DMS 273 (cell line): Measurements from ENCODE around the gene PPP1R9A.

Experiments used
- DNase-seq: peaks from one replicate; lab custom pipeline; 2025; ENCODE audit not compliant: unreplicated experiment; lab: John Stamatoyannopoulos, UW

The PPP1R9A gene

DNA sequence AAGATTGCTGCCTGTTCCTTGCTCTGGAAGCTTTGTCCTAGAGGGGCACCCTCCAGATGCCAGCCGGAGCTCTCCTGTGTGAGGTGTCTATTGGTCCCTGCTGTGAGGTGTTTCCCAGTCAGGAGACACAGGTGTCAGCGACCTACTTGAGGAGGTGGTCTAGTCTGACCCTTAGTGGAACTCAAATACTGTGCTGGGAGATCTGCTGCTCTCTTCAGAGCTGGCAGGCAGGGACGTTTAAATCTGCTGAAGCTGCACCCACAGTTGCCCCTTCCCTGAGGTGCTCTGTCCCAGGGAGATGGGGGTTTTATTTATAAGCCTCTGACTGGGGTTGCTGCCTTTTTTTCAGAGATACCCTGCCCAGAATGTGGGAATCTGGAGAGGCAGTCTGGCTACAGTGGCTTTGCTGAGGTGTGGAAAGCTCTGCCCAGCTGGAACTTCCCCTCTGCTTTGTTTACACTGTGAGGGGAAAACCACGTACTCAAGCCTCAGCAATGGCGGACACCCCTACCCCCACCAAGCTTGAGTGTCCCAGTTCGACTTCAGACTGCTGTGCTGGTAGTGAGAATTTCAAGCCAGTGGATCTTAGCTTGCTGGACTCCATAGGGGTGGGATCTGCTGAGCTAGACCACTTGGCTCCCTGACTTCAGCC lies 119.2 kb downstream of the PPP1R9A start:
- DNase-seq = no peak

DNA sequence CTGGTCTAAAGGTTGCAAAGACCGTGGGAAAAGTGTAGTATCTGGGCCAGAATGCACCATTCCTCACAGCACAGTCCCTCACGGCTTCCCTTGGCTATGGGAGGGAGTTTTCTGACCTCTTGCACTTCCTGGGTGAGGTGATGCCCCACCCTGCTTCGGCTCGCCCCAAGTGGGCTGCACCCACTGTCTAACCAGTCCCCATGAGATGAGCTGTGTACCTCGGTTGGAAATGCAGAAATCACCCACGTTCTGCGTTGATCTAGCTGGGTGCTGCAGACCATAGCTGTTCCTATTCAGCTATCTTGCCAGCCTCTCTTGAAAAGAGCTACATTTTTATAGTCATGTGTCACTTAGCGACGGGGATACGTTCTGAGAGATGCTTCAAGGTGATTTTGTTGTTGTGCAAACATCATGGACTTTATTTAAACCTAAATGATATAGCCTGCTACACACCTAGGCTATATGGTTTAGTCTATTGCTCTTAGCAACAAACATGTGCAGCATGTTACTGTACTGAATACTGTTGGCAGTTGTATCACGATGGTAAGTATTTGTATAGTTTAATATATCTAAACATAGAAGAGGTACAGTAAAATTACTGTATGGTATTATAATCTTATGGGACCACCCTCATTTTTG lies 120.0 kb downstream of the PPP1R9A start:
- DNase-seq = no peak

DNA sequence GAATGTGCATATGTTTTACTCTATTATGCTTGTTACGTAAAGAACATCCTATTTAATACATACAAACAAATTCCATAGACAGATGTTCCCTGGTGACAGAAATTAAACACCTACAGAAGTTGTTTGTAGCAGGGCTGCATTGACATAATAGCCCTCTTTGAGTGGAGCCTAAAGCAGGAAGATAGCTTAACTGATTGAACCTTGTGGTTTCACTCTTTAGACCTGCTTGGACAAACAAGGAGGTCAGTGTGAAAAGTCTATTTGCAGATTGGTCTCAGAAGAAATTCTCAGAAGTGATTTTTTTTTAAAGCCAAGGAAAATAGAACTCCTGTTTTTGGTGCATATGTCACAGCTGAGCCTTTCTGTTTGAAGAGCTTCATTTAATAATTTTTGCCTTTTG lies 121.3 kb downstream of the PPP1R9A start:
- DNase-seq = peak; percentile 18

DNA sequence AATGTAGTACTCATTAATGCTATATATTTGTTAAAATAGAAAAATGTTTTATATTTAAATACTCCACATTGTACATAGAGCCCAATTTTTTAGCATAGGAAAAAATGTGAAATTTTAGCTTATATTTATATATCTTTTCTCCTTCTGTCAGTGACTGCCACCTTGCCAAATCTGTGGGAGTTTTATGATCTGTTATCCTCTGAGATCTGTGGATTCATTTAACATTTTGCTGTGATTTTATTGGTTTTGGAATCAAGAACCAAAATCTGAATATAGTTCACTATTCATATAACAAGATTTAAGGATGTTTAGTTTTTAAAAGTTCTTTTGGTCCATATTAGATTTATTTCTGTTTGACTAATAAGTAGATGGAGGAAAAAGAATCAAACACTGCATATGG lies 127.9 kb downstream of the PPP1R9A start:
- no peak for DNase-seq

DNA sequence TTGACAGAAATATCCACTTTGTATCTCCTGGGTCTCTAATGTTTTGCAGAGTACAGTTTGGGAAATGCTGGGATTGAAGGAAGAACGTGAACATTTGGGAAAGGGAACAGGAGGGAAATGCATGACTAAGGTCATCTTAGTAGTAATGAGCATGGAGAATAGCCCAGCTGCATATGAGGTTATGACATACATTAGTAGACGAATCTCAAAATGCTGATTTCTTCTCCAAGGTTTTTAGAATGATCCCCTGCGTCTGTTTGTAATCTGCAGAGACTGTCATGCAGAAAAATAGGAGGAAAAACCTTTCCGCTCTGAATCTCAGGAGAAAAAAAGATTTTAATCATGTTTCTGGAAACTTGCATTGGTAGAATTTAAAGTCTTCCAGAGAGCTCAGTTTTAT lies 133.6 kb downstream of the PPP1R9A start:
- no peak for DNase-seq

DNA sequence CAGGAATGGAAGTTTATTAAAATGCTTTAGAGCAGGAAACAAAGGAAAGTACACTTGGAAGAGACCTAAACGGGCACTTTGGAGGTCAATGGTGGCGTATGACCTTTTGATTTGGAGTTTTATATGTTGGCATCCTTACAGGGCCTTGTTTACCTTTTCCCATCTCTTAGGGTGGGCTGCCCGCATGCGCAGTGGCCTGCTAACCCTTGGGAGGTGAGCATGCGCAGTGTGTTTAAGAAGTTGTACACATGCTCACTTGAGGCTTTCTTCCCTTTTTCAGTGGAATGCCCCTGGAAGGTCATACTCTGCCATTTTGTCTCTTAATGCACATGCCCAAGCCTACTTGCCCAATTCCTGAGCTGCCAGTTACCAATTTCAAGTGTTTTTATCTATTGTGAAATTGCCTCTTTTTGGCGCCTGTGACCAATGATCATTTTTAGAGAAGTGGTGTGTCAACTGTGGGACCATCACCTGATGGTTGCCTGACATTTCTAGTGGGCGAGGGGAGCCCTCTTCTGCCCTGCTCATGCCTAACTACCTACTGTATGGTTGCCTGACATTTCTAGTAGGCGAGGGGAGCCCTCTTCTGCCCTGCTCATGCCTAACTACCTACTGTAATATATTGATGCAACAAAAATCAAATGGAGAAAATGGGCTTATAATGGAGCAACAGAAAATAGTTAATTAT lies 138.0 kb downstream of the PPP1R9A start:
- DNase-seq = peak; percentile 44

DNA sequence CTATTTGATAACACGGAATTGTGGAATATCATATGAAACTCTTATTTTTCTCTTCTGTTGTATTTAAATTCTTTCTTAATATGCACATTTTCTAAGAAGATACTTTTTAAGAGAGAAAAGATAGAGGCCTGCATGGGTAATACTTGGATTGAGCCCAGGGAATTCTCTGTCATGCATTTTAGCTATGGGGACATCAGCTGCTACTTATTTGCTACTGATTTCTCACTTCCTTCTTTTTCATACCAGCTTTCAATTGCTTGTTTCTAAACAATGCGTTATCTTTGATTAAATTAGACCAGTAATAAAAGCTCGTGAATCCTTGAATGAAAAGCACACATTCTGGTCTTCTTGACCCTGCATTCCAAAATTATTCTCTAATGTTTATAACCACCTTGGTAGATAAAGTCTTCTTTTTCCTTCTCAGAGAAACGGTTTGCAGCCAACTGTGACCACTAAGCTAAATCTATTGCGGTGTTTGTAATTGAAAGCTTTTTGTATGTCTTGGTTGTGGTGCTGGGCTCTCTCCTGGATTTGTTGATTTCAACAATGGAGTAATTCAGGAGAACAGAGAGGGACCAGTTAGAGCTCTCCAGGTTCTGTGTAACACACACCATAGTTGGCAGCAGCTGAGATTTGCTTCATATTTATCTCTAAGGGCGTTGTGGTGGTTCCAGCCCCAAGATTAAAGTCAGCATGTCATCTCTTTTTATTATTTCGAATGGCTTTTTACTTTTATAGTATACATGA lies 139.3 kb downstream of the PPP1R9A start:
- DNase-seq = no peak

DNA sequence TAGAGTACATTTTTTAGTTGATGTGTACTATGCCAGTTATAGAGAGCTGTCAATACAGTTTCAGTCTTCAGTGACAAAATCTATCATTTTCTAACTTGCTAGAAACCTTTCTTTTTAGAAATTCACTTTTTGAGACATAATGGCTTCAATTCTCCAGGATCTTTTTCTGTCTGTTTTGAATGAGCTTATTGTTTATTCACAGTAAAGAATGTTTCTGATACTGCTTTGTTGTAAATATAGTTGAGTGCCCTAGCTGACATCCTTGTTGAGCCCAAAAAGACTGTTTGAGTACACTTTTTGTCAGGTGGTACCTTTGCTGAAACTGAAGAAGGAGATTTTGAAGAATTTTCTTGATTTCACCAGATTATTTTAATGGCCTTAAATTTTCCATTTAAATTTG lies 139.9 kb downstream of the PPP1R9A start:
- no peak for DNase-seq

DNA sequence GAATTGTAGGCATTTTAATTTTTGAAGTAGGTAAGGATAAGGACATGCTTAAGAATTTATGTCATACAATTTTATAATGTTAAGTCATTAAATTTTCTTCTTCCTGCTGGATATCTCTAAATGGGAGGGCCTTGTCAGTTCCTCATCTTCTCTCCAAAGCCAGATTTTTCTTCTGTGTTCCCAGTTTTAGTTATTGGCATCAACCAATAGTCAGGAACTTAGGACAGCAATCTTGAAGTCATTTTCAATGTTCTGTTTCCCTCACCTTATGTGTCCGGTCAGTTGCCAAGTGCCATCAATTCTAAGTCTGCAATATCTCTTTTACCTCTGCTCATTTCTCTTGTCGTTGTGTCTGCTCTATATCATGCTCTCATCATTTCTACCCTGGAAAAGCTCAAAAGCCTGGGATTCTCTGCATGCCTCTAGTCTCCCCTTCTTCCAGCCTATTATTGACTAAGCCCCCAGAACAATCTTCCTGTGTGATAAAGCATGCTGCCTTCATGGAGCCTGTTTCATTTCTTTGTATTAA lies 145.2 kb downstream of the PPP1R9A start:
- DNase-seq = no peak

DNA sequence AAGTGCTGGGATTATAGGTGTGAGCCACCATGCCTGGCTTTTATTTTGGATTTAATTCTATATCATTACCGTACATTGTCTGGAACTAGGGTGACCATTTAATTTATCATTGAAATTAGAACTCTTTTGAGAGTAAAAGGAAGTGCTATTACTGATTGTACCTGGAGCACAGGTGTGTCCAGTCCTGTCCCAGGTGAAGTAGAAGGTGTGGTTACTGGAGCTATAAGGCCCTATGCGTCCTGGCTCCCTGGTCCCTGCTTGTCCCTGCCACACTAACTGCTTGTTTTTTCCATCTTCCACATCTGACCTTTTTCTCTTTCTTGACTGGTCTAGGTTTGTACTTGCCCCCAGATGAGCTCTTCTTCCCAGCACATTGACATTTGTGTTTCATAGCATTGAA lies 147.0 kb downstream of the PPP1R9A start:
- DNase-seq = no peak

DNA sequence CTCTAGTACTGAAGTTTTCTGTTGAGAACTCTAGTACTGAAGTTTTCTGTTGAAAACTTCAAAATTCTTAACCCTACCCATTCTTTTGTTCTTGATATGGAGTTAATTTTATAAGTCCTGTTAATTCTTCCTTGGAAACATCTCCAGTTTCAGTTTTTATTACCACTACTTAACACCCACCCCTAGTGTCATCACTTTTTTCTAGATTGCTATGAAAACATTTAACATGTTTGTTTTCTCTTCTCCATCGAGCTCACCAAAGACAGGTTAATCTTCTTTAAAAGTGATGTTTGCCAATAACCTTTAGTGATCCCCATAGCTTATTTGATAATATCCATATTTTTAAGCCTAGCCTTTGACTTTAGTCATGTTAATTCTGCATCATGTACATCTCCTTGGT lies 147.9 kb downstream of the PPP1R9A start:
- DNase-seq = no peak

DNA sequence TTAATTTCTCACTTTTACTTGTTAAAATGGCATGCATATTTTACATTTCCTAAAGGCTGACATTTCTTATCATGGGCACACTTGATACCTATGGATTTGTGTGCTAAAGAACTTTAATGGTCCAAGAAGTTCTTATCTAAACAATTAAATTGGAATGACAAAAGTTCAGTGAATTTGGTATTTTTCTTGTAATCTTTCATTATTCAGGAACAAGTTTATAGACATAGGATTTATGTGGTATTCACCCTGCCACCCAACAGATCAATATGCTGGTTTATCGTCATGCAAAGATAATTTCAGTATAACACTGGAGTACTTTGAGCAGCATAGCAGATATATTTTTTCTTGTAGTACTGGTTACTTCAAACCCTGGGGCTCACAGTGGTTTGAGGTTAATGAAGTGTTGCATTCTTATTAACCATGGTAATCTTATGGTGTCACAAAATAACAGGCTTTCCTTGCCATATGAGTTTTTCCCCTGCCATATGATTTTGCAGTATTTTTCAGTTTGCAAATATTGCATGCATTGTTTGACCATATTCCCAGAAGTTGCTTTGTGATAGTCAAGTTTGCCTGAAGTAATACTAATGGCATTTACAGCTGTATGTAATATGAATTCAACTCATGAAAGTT lies 148.8 kb downstream of the PPP1R9A start:
- no peak for DNase-seq

DNA sequence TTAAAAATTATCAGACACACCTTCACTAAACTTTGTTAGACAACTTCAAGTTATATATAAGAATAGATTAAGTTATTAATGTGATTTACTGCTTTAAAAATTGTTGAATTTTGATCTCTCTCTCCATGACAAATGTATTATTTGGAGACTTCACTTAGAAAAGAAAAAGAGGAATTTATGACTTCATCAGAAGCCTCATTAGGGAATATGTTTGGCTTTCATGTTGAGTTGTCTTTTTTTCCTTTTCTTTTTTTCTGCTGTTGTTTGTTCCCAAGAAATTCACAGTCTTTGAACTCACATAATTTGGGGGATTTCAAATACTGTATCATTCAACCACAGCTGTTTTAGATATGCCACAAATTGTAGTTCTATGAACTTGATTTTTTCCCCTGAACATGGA lies 149.5 kb downstream of the PPP1R9A start:
- no peak for DNase-seq

DNA sequence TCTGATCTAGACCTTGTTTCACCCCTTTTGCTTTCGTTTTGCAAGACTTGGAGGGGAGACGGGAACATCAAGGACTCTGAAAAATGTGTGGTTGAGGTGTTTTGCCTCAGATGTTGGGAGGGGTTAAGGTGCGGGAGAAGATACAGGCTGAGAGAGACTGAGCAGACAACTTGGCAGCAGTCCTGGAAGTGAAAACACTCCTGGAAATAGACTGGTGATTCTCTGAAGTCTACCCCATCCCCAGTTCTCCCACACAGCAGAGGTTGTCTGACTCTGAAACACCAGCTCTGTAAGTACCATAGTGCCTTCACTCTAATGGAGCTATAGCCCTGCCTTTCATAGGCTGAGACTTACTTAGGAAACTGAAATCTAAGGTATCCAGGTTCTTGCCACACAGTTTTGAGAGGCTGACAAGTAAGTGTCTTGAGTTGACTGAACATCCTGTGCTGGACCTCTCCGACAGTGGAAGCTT lies 152.5 kb downstream of the PPP1R9A start:
- DNase-seq = no peak

DNA sequence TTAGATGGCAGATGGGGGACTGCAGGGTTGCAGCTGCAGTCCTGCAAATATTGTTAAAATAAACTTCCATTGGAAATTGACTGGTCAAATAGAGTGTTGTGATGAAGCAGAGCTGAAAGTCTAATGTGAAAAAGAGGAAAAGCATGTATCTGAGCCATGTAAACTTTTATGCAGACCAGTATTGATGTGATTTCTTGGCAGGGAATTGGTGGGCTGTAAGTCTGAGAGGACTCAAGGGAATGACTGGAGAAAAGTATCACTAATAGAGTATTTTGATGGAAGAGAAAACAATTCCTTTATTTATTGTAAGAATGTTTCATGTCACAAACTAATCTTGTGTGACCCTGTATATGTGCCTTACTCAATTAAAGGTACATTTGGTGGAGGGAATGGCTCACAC lies 155.5 kb downstream of the PPP1R9A start:
- DNase-seq = no peak

DNA sequence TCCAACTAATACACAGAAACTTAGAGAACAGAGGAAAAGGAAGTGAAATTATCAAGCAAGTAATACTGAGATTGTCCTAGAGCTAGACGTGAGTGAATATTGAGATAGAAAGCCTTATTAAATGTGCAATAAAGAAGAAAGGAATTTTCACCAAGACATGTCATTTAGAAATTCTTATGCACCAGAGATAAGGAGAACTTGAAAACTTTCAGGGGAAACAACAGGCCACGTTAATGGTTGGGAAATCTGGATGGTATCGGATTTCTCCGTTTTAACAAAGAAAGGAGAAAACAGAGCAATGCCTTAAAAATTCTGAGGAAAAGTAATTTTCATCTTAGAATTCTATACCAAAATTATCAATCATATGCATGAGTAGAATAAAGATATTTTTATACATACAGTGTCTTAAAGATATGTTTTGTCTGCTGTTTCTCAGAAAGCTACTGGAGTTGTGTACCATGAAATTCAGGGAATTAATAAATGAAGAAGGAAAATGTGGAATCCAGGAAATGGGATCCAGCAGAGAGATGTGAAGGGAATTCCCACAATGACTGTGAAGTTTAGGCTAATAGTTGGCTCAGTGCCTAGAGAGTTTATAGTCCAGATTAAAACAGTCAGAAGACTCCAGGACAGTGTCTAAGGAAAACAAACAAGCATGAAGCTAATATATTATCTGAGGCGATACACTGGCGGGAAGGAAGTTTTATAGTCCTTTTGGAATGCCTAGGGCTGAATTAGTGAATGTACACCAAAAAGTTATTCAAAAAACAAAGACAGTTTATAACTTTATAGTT lies 159.5 kb downstream of the PPP1R9A start:
- peak; percentile 19 for DNase-seq

DNA sequence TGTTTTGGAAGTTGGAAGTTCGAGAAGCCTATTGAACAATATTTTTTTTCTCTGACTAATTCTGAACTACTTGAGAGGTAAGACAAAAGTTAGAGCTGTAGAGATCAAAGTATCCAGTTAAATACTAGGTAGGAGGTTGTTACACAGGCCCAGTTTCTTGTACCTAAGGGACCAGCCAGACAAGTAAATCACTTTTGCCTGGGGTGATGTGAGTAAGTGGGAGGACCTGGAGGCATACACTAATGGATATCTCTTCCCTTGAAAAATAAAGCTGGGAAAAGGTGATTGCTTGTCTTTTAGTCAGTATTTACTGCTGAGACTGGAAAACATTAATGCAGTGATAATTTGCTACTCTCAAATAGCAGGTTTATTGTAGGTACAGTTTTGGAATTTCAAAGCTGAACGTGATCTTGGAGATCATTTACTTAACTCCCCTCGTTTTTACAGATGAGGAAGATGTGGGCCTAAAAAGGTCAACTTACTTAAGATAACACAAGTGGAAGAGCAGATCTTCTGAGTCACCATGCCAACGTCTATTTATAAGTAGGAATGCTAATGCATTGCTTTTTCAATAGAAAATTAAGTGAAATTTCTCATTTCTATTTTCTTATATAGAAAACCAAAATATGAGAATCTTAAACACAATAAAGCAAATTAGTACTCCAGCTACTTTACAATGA lies 181.3 kb downstream of the PPP1R9A start:
- no peak for DNase-seq

DNA sequence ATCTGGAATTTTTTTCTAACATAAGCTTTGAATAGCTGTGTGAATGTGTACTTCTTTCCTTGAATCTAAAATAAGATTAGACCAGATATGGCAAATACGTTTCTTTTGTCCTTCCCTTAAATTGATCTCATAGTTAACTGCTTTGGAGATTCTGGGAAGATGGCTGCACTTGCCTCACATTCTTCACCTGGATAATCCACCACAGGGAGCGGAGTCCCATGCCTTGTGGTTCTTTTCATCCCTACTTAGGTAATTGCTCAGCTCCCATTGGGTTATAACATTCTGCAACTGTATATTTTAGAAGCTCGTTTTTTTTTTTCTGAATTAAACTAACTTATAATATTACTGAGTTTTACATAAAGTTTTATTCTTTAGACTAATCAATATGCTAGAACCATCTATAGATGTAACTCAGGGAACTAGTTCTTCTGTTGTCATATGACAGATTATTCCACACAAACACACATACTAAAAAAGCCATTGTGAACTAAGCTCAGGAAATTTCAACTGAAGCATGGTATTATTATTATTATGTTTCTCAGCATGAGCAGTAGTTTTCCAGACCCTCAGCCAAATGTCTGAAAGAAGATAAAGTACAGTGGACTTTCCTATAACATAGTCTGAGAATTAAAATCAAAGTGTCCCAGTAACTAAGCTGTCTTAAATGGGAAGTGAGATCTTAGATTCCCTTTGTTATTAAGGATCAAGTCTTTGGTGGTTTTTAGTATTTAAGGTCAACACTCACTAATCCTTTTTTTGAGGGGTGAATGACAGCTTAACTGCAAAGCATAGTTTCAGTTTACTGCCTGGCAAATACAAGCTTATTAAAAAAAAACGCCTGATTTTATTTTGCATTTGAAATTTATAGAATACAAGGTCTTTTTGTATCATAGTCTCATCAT lies 182.3 kb downstream of the PPP1R9A start:
- no peak for DNase-seq

DNA sequence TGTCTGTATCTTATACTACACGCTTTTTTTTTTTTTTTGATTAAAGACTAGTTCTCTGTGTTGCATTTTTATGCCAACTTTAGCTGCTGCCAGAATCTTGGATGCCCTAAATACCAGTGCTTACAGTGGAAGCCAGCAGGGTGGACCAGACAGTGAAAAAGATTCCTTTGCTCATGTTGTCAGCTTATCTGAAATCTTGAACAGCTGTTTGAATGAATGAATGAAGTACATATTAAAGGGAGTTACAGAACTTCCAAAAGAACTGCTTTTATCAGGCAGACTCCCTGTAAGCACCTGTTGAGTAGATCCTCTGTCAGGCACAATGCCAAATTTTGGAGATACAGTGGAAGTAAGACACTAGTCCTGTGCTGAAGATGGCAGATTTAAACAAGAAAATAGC lies 184.9 kb downstream of the PPP1R9A start:
- DNase-seq = peak; percentile 16
